A549 (cell line): Measurements from ENCODE around the gene ITGA7. TPM values are rescaled to one million over a fixed set of nuclear protein-coding genes. Genes with fewer than 3 reads are reported as not detected.

Source experiments
- ATAC-seq, 2 experiments: fragments of 200-7000 bp in 1 of 2; fragments of >200 bp in 1 of 2; cut with Nextera tagmentation in 1 of 2; cut with Tn5 transposase in 1 of 2; 3 replicates each; pipeline versions ENCODE4 v1.8.0 to v1.9.1; 2018 to 2020; ENCODE audit warnings: mild to moderate bottlenecking in 1 of 2, moderate library complexity in 1 of 2
- CTCF ChIA-PET: fragments of 300-600 bp; sonication (Branson Sonifier 250); formaldehyde crosslinking; extraction: SDS; loops from one replicate; lab custom pipeline; 2021; ENCODE audit warnings: antibody characterized with exemption, inconsistent platforms; lab: Yijun Ruan, JAX
- POLR2A ChIA-PET: fragments of 350-600 bp; formaldehyde crosslinking; extraction: SDS; loops from one replicate; lab custom pipeline; 2021; ENCODE audit warnings: antibody characterized with exemption, inconsistent platforms; lab: Yijun Ruan, JAX
- DNase-seq, 2 experiments: peaks; one replicate each; pipeline versions ENCODE4 v3.0.0 to v3.0.0-alpha.2; 2011 to 2016; ENCODE audit warnings: low read depth in 1 of 2, low spot score in 1 of 2
- FAIRE-seq: peaks from 2 replicates; lab custom pipeline; 2011; peaks lifted over from hg19 to GRCh38; lab: Jason Lieb, UNC
- H3K27ac ChIP-seq, 2 experiments: fragments of >200 bp; sonication (Bioruptor Twin); formaldehyde crosslinking; 3 replicates each; pipeline ENCODE4 v1.5.1; 2016 to 2017
- H3K4me1 ChIP-seq: fragments of >200 bp; sonication (Bioruptor Twin); formaldehyde crosslinking; 3 replicates; pipeline ENCODE4 v1.6.1; 2016
- H3K4me2 ChIP-seq: fragments of >200 bp; sonication (Bioruptor Twin); formaldehyde crosslinking; 3 replicates; pipeline ENCODE4 v1.6.1; 2016
- H3K4me3 ChIP-seq: fragments of >200 bp; sonication (Bioruptor Twin); formaldehyde crosslinking; 3 replicates; pipeline ENCODE4 v1.5.1; 2016
- H3K9me3 ChIP-seq: fragments of >200 bp; sonication (Bioruptor Twin); formaldehyde crosslinking; 3 replicates; pipeline ENCODE4 v1.6.1; 2016
- BHLHE40 ChIP-seq: IDR thresholded peaks from 2 replicates; pipeline ENCODE4 v1.6.1; 2012; ENCODE audit warnings: low read depth, low read length, inconsistent platforms
- CBX2 ChIP-seq: fragments of 200-600 bp; sonication (generic); IDR thresholded peaks from 2 replicates; pipeline ENCODE4 v1.6.1; 2016; ENCODE audit warnings: low read depth, mild to moderate bottlenecking, borderline replicate concordance
- CBX8 ChIP-seq: fragments of 200-600 bp; sonication (generic); IDR thresholded peaks from 2 replicates; pipeline ENCODE4 v1.6.1; 2016
- CEBPB ChIP-seq, 2 experiments: fragments of >200 bp in 1 of 2; sonication (Bioruptor Twin) in 1 of 2; formaldehyde crosslinking in 1 of 2; IDR thresholded peaks; 2 replicates each; pipeline ENCODE4 v1.6.1; 2012 to 2016
- EHF ChIP-seq: fragments of 250-450 bp; sonication (Bioruptor Pico); IDR thresholded peaks from 2 replicates; pipeline ENCODE4 v1.5.0; 2020; ENCODE audit warnings: mild to moderate bottlenecking
- EHMT2 ChIP-seq: fragments of 200-600 bp; sonication (generic); IDR thresholded peaks from 2 replicates; pipeline ENCODE4 v1.6.1; 2016; ENCODE audit warnings: antibody characterized with exemption, low read depth, mild to moderate bottlenecking, moderate library complexity
- ESRRA ChIP-seq: fragments of 150-350 bp; IDR thresholded peaks from 2 replicates; pipeline ENCODE4 v1.6.1; 2014; ENCODE audit warnings: mild to moderate bottlenecking, low read length, borderline replicate concordance
- FOXS1 ChIP-seq: fragments of 250-450 bp; sonication (Bioruptor Pico); IDR thresholded peaks from 2 replicates; pipeline ENCODE4 v1.5.0; 2020; ENCODE audit warnings: mild to moderate bottlenecking, moderate library complexity
- GATA3 ChIP-seq: IDR thresholded peaks from 2 replicates; pipeline ENCODE4 v1.6.1; 2012; ENCODE audit warnings: borderline replicate concordance
- HOXB5 ChIP-seq: fragments of 250-450 bp; sonication (Bioruptor Pico); IDR thresholded peaks from 2 replicates; pipeline ENCODE4 v1.5.0; 2020; ENCODE audit warnings: mild to moderate bottlenecking, moderate library complexity
- KDM1A ChIP-seq: fragments of 200-600 bp; sonication (generic); IDR thresholded peaks from 2 replicates; pipeline ENCODE4 v1.6.1; 2016; ENCODE audit warnings: low read depth, mild to moderate bottlenecking
- KDM5A ChIP-seq: fragments of 200-600 bp; sonication (generic); IDR thresholded peaks from 2 replicates; pipeline ENCODE4 v1.6.1; 2016; ENCODE audit warnings: antibody characterized with exemption, mild to moderate bottlenecking
- MAZ ChIP-seq: fragments of 150-350 bp; IDR thresholded peaks from 2 replicates; pipeline ENCODE4 v1.6.1; 2014; ENCODE audit warnings: antibody characterized with exemption, low read depth, low read length, borderline replicate concordance
- NFE2L2 ChIP-seq: fragments of 150-350 bp; conservative IDR thresholded peaks from 2 replicates; pipeline ENCODE4 v1.6.1; 2014; ENCODE audit warnings: low read length
- NR3C1 ChIP-seq: fragments of >200 bp; sonication (Bioruptor Twin); formaldehyde crosslinking; IDR thresholded peaks from 3 replicates; pipeline ENCODE4 v1.6.1; 2017
- POLR2A ChIP-seq: IDR thresholded peaks from 2 replicates; pipeline ENCODE4 v1.6.1; 2012; ENCODE audit warnings: mild to moderate bottlenecking, low read length
- POLR2AphosphoS2 ChIP-seq: conservative IDR thresholded peaks from 2 replicates; pipeline ENCODE4 v1.6.1; 2012; ENCODE audit warnings: low read length, improper control_type of control experiment, inconsistent platforms
- RARB ChIP-seq: fragments of 250-450 bp; sonication (Bioruptor Pico); IDR thresholded peaks from 2 replicates; pipeline ENCODE4 v1.8.0; 2021; ENCODE audit warnings: mild to moderate bottlenecking, moderate library complexity
- SMC3 ChIP-seq: fragments of >200 bp; sonication (Bioruptor Twin); formaldehyde crosslinking; IDR thresholded peaks from 3 replicates; pipeline ENCODE4 v1.6.1; 2018; ENCODE audit warnings: inconsistent platforms
- SREBF2 ChIP-seq: fragments of 450-650 bp; IDR thresholded peaks from 2 replicates; pipeline ENCODE4 v1.6.1; 2014; ENCODE audit warnings: mild to moderate bottlenecking, moderate library complexity
- TP53 ChIP-seq: fragments of 250-450 bp; sonication (Bioruptor Pico); IDR thresholded peaks from 2 replicates; pipeline ENCODE4 v1.5.0; 2021; ENCODE audit warnings: mild to moderate bottlenecking, moderate library complexity
- ZSCAN20 ChIP-seq: fragments of 250-450 bp; sonication (Bioruptor Pico); IDR thresholded peaks from 2 replicates; pipeline ENCODE4 v1.8.0; 2022; ENCODE audit warnings: mild to moderate bottlenecking, moderate library complexity
- WGBS: methylation state at CpG from one replicate; pipeline ENCODE4 v1.1.6; 2017; ENCODE audit errors: missing lambda C conversion rate; 5-methylcytosine and 5-hydroxymethylcytosine counted together
- polyA plus RNA-seq, 4 experiments: library from polyadenylated mRNA; depleted of rRNA in 3 of 4; stranded (reverse); fragments of >200 nt; fragmentation: RNase III in 1 of 4; extraction: RNeasy Plus Mini Kit Qiagen cat#74134 plus additional on column Dnase treatment in 1 of 4; gene quantifications; 2 replicates in 3 of 4; 3 replicates in 1 of 4; pipeline ENCODE4 v1.2.3, GENCODE V29; 2011 to 2017
- TF ChIP-seq, protein P1 (sequence below): fragments of 200-600 bp; sonication (generic); IDR thresholded peaks from 2 replicates; pipeline ENCODE4 v1.6.1; 2016; ENCODE audit warnings: antibody characterized with exemption, mild to moderate bottlenecking, moderate library complexity
- TF ChIP-seq, protein P2 (sequence below): fragments of >200 bp; sonication (Bioruptor Twin); formaldehyde crosslinking; IDR thresholded peaks from 3 replicates; pipeline ENCODE4 v1.5.1; 2016
- TF ChIP-seq, protein P3 (sequence below): IDR thresholded peaks from 2 replicates; pipeline ENCODE4 v1.6.1; 2012; ENCODE audit warnings: low read depth, borderline replicate concordance
- TF ChIP-seq, protein P4 (sequence below): fragments of >200 bp; sonication (Bioruptor Twin); formaldehyde crosslinking; IDR thresholded peaks from 3 replicates; pipeline ENCODE4 v1.6.1; 2016
- TF ChIP-seq, protein P5 (sequence below): fragments of 150-350 bp; IDR thresholded peaks from 2 replicates; pipeline ENCODE4 v1.6.1; 2014; ENCODE audit warnings: low read depth, mild to moderate bottlenecking, low read length

The ITGA7 gene
- polyA plus RNA-seq, 2 of the 4 experiments (the other 2 are of a cell fraction) = 1.4 to 1.9 TPM

DNA sequence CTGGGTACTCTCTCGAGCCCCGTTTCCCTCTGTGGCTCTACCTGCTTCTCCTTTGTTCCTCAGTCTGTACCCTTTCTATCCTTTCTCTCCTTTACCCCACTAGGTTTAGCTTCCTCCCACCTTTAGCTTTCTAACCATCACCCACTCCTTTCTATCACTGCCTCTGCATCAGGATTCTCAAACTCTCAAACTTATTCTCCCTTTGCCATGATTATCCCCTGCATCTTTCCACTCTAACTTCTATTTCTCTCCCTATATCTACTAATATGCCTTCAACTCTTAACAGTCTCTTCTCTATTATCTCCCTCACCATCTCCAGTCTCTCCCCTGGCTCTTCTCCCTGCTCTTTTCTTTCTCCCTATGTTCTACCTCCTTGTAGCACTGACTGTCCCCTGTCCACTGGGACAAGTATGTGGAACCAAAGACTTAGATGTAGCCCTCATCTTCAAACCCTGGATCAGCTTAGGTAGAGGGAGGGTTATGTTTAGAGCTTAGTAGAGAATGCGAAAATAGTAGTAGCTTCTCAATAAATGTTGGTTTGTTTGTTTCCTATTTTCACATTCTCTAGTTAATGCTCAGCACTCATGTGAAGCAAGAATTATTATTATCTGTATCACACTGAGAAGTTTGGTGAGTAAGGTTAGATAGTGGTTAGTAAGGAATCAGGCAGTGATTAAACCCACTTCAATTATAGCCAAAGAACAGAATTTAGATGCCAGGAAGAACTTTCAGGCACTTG is 38.6 kb upstream of the ITGA7 start:
- no peaks in the 10 kb centered on the region for H3K9me3 ChIP-seq
- ChIA-PET CTCF (interaction anchor here (0.6 to 14.4 kb wide), 7 partner anchors 9 to 236 kb away, joined by 3 to 137 read pairs (median 3); partner anchors contain the start of genes ORMDL2 and SARNP), POLR2A (no interaction called here)
- FAIRE-seq (no peak), ATAC-seq (no peak), DNase-seq (no peak)
- no peak overlapping the region for H3K4me3 ChIP-seq
- WGBS = 90% methylated on average over 3 of the region's 3 CpGs
- H3K4me1 ChIP-seq = peaks cover 24% of the 10 kb centered on the region; the same call in 2 of the 3 replicates
- no peak for TF ChIP-seq ESRRA
- no peak for TF ChIP-seq KDM1A
- TF ChIP-seq EHMT2 = no peak
- TF ChIP-seq BHLHE40 = no peak
- TF ChIP-seq POLR2AphosphoS2 = no peak
- TF ChIP-seq KDM5A = no peak
- TF ChIP-seq, protein P1, sequence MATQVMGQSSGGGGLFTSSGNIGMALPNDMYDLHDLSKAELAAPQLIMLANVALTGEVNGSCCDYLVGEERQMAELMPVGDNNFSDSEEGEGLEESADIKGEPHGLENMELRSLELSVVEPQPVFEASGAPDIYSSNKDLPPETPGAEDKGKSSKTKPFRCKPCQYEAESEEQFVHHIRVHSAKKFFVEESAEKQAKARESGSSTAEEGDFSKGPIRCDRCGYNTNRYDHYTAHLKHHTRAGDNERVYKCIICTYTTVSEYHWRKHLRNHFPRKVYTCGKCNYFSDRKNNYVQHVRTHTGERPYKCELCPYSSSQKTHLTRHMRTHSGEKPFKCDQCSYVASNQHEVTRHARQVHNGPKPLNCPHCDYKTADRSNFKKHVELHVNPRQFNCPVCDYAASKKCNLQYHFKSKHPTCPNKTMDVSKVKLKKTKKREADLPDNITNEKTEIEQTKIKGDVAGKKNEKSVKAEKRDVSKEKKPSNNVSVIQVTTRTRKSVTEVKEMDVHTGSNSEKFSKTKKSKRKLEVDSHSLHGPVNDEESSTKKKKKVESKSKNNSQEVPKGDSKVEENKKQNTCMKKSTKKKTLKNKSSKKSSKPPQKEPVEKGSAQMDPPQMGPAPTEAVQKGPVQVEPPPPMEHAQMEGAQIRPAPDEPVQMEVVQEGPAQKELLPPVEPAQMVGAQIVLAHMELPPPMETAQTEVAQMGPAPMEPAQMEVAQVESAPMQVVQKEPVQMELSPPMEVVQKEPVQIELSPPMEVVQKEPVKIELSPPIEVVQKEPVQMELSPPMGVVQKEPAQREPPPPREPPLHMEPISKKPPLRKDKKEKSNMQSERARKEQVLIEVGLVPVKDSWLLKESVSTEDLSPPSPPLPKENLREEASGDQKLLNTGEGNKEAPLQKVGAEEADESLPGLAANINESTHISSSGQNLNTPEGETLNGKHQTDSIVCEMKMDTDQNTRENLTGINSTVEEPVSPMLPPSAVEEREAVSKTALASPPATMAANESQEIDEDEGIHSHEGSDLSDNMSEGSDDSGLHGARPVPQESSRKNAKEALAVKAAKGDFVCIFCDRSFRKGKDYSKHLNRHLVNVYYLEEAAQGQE = no peak
- no peak for TF ChIP-seq NR3C1
- no peak for TF ChIP-seq RARB
- no peak for TF ChIP-seq CBX2
- no peak for TF ChIP-seq FOXS1 (CRISPR knock-in tag)
- TF ChIP-seq CEBPB (IDR thresholded peaks at IDR 0.05) = no peak
- TF ChIP-seq, protein P2, sequence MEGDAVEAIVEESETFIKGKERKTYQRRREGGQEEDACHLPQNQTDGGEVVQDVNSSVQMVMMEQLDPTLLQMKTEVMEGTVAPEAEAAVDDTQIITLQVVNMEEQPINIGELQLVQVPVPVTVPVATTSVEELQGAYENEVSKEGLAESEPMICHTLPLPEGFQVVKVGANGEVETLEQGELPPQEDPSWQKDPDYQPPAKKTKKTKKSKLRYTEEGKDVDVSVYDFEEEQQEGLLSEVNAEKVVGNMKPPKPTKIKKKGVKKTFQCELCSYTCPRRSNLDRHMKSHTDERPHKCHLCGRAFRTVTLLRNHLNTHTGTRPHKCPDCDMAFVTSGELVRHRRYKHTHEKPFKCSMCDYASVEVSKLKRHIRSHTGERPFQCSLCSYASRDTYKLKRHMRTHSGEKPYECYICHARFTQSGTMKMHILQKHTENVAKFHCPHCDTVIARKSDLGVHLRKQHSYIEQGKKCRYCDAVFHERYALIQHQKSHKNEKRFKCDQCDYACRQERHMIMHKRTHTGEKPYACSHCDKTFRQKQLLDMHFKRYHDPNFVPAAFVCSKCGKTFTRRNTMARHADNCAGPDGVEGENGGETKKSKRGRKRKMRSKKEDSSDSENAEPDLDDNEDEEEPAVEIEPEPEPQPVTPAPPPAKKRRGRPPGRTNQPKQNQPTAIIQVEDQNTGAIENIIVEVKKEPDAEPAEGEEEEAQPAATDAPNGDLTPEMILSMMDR = no peak
- TF ChIP-seq SREBF2 = no peak
- no peak for TF ChIP-seq CBX8
- no peak for TF ChIP-seq EHF (CRISPR knock-in tag)
- TF ChIP-seq, protein P3, sequence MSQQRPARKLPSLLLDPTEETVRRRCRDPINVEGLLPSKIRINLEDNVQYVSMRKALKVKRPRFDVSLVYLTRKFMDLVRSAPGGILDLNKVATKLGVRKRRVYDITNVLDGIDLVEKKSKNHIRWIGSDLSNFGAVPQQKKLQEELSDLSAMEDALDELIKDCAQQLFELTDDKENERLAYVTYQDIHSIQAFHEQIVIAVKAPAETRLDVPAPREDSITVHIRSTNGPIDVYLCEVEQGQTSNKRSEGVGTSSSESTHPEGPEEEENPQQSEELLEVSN = no peak
- TF ChIP-seq GATA3 = no peak
- H3K27ac ChIP-seq = no peak overlapping the region
- no peak overlapping the region for H3K4me2 ChIP-seq

DNA sequence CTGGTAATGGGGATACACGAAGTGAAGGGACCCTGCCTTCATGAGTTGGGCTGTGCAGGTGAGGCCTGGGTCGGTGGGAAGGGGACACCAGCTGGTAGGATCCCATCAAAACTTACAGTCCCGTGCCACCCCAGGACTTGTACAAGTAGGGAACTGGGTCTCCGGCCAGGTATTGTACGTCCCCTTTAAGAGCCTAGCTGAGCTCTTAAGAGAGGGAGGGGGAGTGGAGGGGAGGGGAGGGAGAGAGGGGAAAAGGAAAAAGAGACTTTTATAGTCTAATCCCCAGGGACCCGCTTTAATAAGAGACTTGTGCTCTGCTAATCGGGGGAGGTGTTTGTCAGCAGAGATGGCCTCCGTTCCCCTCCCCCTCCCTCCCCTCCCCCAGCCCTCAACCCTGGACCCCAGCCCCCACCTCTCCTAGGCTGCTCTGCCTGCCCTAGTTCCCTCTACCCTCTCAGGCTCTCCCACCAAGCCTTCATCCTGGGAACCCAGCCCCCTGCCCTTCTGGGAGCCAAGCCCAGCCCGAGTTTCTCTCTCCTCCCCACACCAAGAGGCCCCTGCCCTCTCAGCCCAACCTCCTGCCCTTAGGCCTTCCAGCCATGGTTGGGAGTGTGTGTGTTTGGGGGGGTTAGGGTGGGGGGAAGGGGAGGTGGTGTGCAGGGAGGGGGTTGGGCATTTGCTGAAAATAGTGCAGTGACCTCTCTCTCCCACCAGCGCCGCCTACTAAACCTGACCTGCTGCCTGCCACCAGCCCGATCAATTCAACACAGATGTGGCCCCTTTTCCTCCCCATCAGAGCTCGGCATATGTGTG is 37.9 kb upstream of the ITGA7 start:
- no peak for DNase-seq
- Histone ChIP-seq H3K4me2 (no peak overlapping the region), H3K27ac (no peak overlapping the region), H3K4me3 (no peak overlapping the region), H3K9me3 (no peaks in the 10 kb centered on the region), H3K4me1 (peaks cover 24% of the 10 kb centered on the region; the same call in 2 of the 3 replicates)
- POLR2A ChIA-PET = no interaction called here
- ATAC-seq = no peak
- no peak for FAIRE-seq
- 77% methylated on average over 12 of the region's 13 CpGs for WGBS
- CTCF ChIA-PET = interaction anchor here (1.4 to 14.4 kb wide), 4 partner anchors 8 to 284 kb away, joined by 3 to 137 read pairs (median 12); no protein-coding TSS in a partner anchor
- TF ChIP-seq MAZ = no peak
- TF ChIP-seq KDM1A = no peak
- TF ChIP-seq, protein P4, sequence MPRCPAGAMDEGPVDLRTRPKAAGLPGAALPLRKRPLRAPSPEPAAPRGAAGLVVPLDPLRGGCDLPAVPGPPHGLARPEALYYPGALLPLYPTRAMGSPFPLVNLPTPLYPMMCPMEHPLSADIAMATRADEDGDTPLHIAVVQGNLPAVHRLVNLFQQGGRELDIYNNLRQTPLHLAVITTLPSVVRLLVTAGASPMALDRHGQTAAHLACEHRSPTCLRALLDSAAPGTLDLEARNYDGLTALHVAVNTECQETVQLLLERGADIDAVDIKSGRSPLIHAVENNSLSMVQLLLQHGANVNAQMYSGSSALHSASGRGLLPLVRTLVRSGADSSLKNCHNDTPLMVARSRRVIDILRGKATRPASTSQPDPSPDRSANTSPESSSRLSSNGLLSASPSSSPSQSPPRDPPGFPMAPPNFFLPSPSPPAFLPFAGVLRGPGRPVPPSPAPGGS = no peak
- no peak for TF ChIP-seq ZSCAN20
- no peak for TF ChIP-seq TP53 (CRISPR knock-in tag)
- no peak for TF ChIP-seq RARB
- TF ChIP-seq SMC3 = no peak
- TF ChIP-seq, protein P5, sequence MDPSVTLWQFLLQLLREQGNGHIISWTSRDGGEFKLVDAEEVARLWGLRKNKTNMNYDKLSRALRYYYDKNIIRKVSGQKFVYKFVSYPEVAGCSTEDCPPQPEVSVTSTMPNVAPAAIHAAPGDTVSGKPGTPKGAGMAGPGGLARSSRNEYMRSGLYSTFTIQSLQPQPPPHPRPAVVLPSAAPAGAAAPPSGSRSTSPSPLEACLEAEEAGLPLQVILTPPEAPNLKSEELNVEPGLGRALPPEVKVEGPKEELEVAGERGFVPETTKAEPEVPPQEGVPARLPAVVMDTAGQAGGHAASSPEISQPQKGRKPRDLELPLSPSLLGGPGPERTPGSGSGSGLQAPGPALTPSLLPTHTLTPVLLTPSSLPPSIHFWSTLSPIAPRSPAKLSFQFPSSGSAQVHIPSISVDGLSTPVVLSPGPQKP = no peak
- no peak for TF ChIP-seq HOXB5
- TF ChIP-seq CEBPB (IDR thresholded peaks at IDR 0.05) = no peak
- no peak for TF ChIP-seq POLR2A
- no peak for TF ChIP-seq NFE2L2
- no peak for TF ChIP-seq FOXS1 (CRISPR knock-in tag)
